NCI-H345 (cell line): ENCODE data around the gene SPG7.
"Not testable (repeated sequence)": the region's sequence is repeated elsewhere in the genome, so short reads cannot be mapped to it uniquely, and the experiment has no call there.

Experiments
- DNase-seq: peaks from one replicate; lab custom pipeline; 2025; lab: John Stamatoyannopoulos, UW

SPG7 gene

GRCh38 chr16:89564476-89565255 is 56.5 kb downstream of the SPG7 start:
- DNase-seq, result no peak

- no peak for DNase-seq
Measured at GRCh38 chr16:89565256-89565505, 57.0 kb downstream of the SPG7 start.

GRCh38 chr16:89565506-89566372 is 57.5 kb downstream of the SPG7 start:
- DNase-seq, result peak; percentile 22

GRCh38 chr16:89567656-89568594 is 59.7 kb downstream of the SPG7 start:
- DNase-seq, result no peak

- no peak for DNase-seq
Measured at GRCh38 chr16:89569506-89570341, 61.5 kb downstream of the SPG7 start.

GRCh38 chr16:89570342-89570923 is 62.2 kb downstream of the SPG7 start:
- DNase-seq, result no peak

- not testable (repeated sequence) for DNase-seq
Measured at GRCh38 chr16:89570983-89571598, 62.9 kb downstream of the SPG7 start.

- DNase-seq, result no peak
Measured at GRCh38 chr16:89571636-89572035, 63.4 kb downstream of the SPG7 start.

GRCh38 chr16:89572073-89572484 is 63.9 kb downstream of the SPG7 start:
- no peak for DNase-seq

- no peak for DNase-seq
Measured at GRCh38 chr16:89572485-89573205, 64.4 kb downstream of the SPG7 start.

GRCh38 chr16:89573826-89574680 is 65.8 kb downstream of the SPG7 start:
- no peak for DNase-seq

GRCh38 chr16:89574681-89575246 is 66.6 kb downstream of the SPG7 start:
- peak; percentile 12 for DNase-seq

GRCh38 chr16:89575247-89576152 is 67.3 kb downstream of the SPG7 start, which contains the start of gene CPNE7:
TSS of gene CPNE7 (plus strand) at chr16:89575758. CDS start at chr16:89575898, 140 bp downstream.
- no peak for DNase-seq

- no peak for DNase-seq
Measured at GRCh38 chr16:89576153-89577054, 68.2 kb downstream of the SPG7 start.

- no peak for DNase-seq
Measured at GRCh38 chr16:89577055-89577759, 69.0 kb downstream of the SPG7 start.

GRCh38 chr16:89579351-89579750 is 71.1 kb downstream of the SPG7 start:
- no peak for DNase-seq
